H1 (cell line): ENCODE results near the gene RINT1. TPM values are rescaled to one million over a fixed set of nuclear protein-coding genes. Genes with fewer than 3 reads are reported as not detected.

Source experiments
- ATF3 ChIP-seq: IDR thresholded peaks from 2 replicates; pipeline ENCODE4 v1.6.1; 2011; ENCODE audit warnings: low read depth, mild to moderate bottlenecking, low read length; ENCODE audit not compliant: insufficient read depth
- RFX5 ChIP-seq: IDR thresholded peaks from 2 replicates; pipeline ENCODE4 v1.6.1; 2011; ENCODE audit warnings: low read depth, low read length, improper control_type of control experiment, borderline replicate concordance
- polyA plus RNA-seq, 7 experiments: library from polyadenylated mRNA; depleted of rRNA in 3 of 7; stranded (reverse) in 5 of 7; unstranded in 2 of 7; fragments of >200 nt in 5 of 7; fragments of 200-250 nt in 2 of 7; gene quantifications; 1 replicate in 5 of 7; 2 replicates in 1 of 7; 4 replicates in 1 of 7; pipeline versions ENCODE4 v1.2.1 to v1.2.3, GENCODE V29; 2011 to 2013; ENCODE audit warnings: missing spikeins in 2 of 7, mixed read lengths in 2 of 7
- total RNA-seq: library from RNA; stranded (reverse); fragmentation: NEBNext Ultra II Directional; extraction: Animal tissue kit (Norgen Biotek cat#: 25700); gene quantifications from 2 replicates; pipeline ENCODE4 v1.2.1, GENCODE V29; 2021

The RINT1 gene
- total and polyA plus RNA-seq, 2 of the 8 experiments (the other 6 are each of a cell fraction or from before 2014, with no cell fraction given) = 7.8 to 21.8 TPM

GRCh38 chr7:105599551-105599950, 67.5 kb downstream of the RINT1 start (continued):
- no peak for TF ChIP-seq ATF3
- no peak for TF ChIP-seq RFX5
- TF ChIP-seq, all 59 proteins: peak for 0
